ENCODE measurements around the gene MRPL11. TPM values are rescaled to one million over a fixed set of nuclear protein-coding genes. Genes with fewer than 3 reads are reported as not detected.

MRPL11 gene
- total and polyA plus RNA-seq, 2 donors (not counting 1 experiment from before 2014, with no cell fraction given) = 25.5 to 26.7 TPM

GRCh38 chr11:66459138-66459778 is 20.6 kb upstream of the MRPL11 start:
- 40% methylated on average over 3 of the region's 5 CpGs for WGBS (ENCODE audit: insufficient coverage)
- Histone ChIP-seq H3K9me3 (ENCODE audit: control extremely low read depth in 1 of 3, control insufficient read depth in 2 of 3, insufficient read depth in 1 of 3, low read length in 2 of 3) (peaks cover 0 to 4% (median 0%) of the 10 kb centered on the region in 3 donors), H2AFZ (ENCODE audit: insufficient read depth, low read depth, low read length, poor library complexity, severe bottlenecking) (no peak overlapping the region), H3K79me2 (ENCODE audit: control insufficient read depth, insufficient read depth, low read length) (no peaks in the 10 kb centered on the region), H4K20me1 (ENCODE audit: control insufficient read depth, insufficient read depth, low read length, poor library complexity, severe bottlenecking) (no peaks in the 10 kb centered on the region), H3K27ac (ENCODE audit: low read length in 2 of 2) (peak overlapping the region; percentile 6 to 37), H3K4me2 (replicated peaks; ENCODE audit: low read depth, low read length, poor library complexity, severe bottlenecking) (peak overlapping the region; percentile 46), H3K27me3 (replicated peaks in 1 of 4; ENCODE audit: control extremely low read depth in 1 of 4, control insufficient read depth in 3 of 4, insufficient read depth in 4 of 4, low read length in 3 of 4) (no peaks in the 10 kb centered on the region), H3K4me1 (ENCODE audit: control insufficient read depth in 2 of 2, insufficient read depth in 2 of 2, low read length in 2 of 2) (peaks cover 45 to 46% of the 10 kb centered on the region in 2 donors), H3K36me3 (replicated peaks in 1 of 2; ENCODE audit: control extremely low read depth in 1 of 2, control insufficient read depth in 1 of 2, extremely low read depth in 1 of 2, insufficient read depth in 2 of 2, low read length in 1 of 2) (no peaks in the 10 kb centered on the region), H3K4me3 (ENCODE audit: control extremely low read depth in 1 of 5, extremely low read depth in 1 of 5, insufficient read depth in 1 of 5, low read depth in 2 of 5, low read length in 4 of 5) (no peak overlapping the region), H3K9ac (ENCODE audit: low read length) (no peak overlapping the region)
- H3K4me1 Mint-ChIP-seq = peaks cover 41% of the 10 kb centered on the region
- intact Hi-C loops (cut with micrococcal nuclease) = no loop called here
- peak; percentile 62 for ATAC-seq (ENCODE audit: low read depth)
- peak overlapping the region; percentile 71 for H3K27ac Mint-ChIP-seq
- no peaks in the 10 kb centered on the region for H3K27me3 Mint-ChIP-seq
- peak; percentile 55 for DNase-seq
- ChIA-PET POLR2A (interaction anchor here (0.6 to 2.1 kb wide), 4 partner anchors 8 to 927 kb away, joined by 3 to 11 read pairs (median 6); partner anchors contain the start of genes MRPL11 and PELI3), CTCF (interaction anchor here (0.6 to 2.5 kb wide), 5 partner anchors 9 to 329 kb away, joined by 3 to 15 read pairs (median 3); partner anchors contain the start of genes DPP3 and MRPL11)
- TF ChIP-seq EZH2 (IDR thresholded peaks at IDR 0.05; ENCODE audit: borderline replicate concordance, insufficient read depth, low read depth, low read length, poor library complexity, severe bottlenecking) (no peak), CTCF (IDR thresholded peaks at IDR 0.05) (no peak)
- H3K4me3 Mint-ChIP-seq = peak overlapping the region; percentile 43
- H3K9me3 Mint-ChIP-seq (ENCODE audit: insufficient read depth) = peaks cover 3% of the 10 kb centered on the region

GRCh38 chr11:66457826-66458225 is 19.2 kb upstream of the MRPL11 start:
- H3K4me1 ChIP-seq (ENCODE audit: control insufficient read depth in 2 of 2, insufficient read depth in 2 of 2, low read length in 2 of 2) = peaks cover 46 to 48% of the 10 kb centered on the region in 2 donors
- peaks cover 36% of the 10 kb centered on the region for H3K4me1 Mint-ChIP-seq
- ChIA-PET CTCF (interaction anchor here (2.5 kb wide), 1 partner anchor 19 kb away, joined by 15 read pairs; the partner anchor contains the start of gene MRPL11), POLR2A (interaction anchor here (2.1 kb wide), 1 partner anchor 9 kb away, joined by 11 read pairs; the partner anchor contains the start of gene PELI3)
- H3K27me3 Mint-ChIP-seq = no peaks in the 10 kb centered on the region
- H2AFZ ChIP-seq (ENCODE audit: insufficient read depth, low read depth, low read length, poor library complexity, severe bottlenecking) = no peak overlapping the region
- ATAC-seq (ENCODE audit: low read depth) (peak; percentile 67), DNase-seq (peak; percentile 66)
- H3K9me3 ChIP-seq (ENCODE audit: control extremely low read depth in 1 of 3, control insufficient read depth in 2 of 3, insufficient read depth in 1 of 3, low read length in 2 of 3) = peaks cover 0 to 4% (median 0%) of the 10 kb centered on the region in 3 donors
- H3K27ac Mint-ChIP-seq = peak overlapping the region; percentile 51
- peak overlapping the region; percentile 7 to 65 for H3K27ac ChIP-seq (ENCODE audit: low read length in 2 of 2)
- no peaks in the 10 kb centered on the region for H3K36me3 ChIP-seq (replicated peaks in 1 of 2; ENCODE audit: control extremely low read depth in 1 of 2, control insufficient read depth in 1 of 2, extremely low read depth in 1 of 2, insufficient read depth in 2 of 2, low read length in 1 of 2)
- no peaks in the 10 kb centered on the region for H4K20me1 ChIP-seq (ENCODE audit: control insufficient read depth, insufficient read depth, low read length, poor library complexity, severe bottlenecking)
- peak overlapping the region; percentile 21 for H3K4me3 Mint-ChIP-seq
- no peaks in the 10 kb centered on the region for H3K27me3 ChIP-seq (replicated peaks in 1 of 4; ENCODE audit: control extremely low read depth in 1 of 4, control insufficient read depth in 3 of 4, insufficient read depth in 4 of 4, low read length in 3 of 4)
- TF ChIP-seq CTCF (IDR thresholded peaks at IDR 0.05) (no peak), EZH2 (IDR thresholded peaks at IDR 0.05; ENCODE audit: borderline replicate concordance, insufficient read depth, low read depth, low read length, poor library complexity, severe bottlenecking) (no peak)
- 100% methylated on average over 1 of the region's 6 CpGs for WGBS (ENCODE audit: insufficient coverage)
- no peak overlapping the region for H3K4me3 ChIP-seq (ENCODE audit: control extremely low read depth in 1 of 5, extremely low read depth in 1 of 5, insufficient read depth in 1 of 5, low read depth in 2 of 5, low read length in 4 of 5)
- intact Hi-C loops (cut with micrococcal nuclease) = no loop called here
- H3K9me3 Mint-ChIP-seq (ENCODE audit: insufficient read depth) = peaks cover 1% of the 10 kb centered on the region
- no peak overlapping the region for H3K9ac ChIP-seq (ENCODE audit: low read length)
- H3K79me2 ChIP-seq (ENCODE audit: control insufficient read depth, insufficient read depth, low read length) = no peaks in the 10 kb centered on the region
- peak overlapping the region; percentile 38 for H3K4me2 ChIP-seq (replicated peaks; ENCODE audit: low read depth, low read length, poor library complexity, severe bottlenecking)
